ENCODE data around the gene SNRPD3. TPM values are rescaled to one million over a fixed set of nuclear protein-coding genes. Genes with fewer than 3 reads are reported as not detected.

Gene SNRPD3
- total RNA-seq, 1 donor from 2014 or later: 124 TPM

- no peak for TF ChIP-seq CTCF (IDR thresholded peaks at IDR 0.05; ENCODE audit: unreplicated experiment)
- no peaks in the 10 kb centered on the region for H3K27me3 Mint-ChIP-seq
- DNase-seq (ENCODE audit: low spot score, unreplicated experiment): no peak
- H3K4me1 Mint-ChIP-seq (ENCODE audit: low read depth): peaks cover 5% of the 10 kb centered on the region
- no peak overlapping the region for H3K27ac Mint-ChIP-seq
- no peaks in the 10 kb centered on the region for H3K36me3 Mint-ChIP-seq (ENCODE audit: insufficient read depth)
- no peaks in the 10 kb centered on the region for H3K9me3 Mint-ChIP-seq (ENCODE audit: low read depth)
- no peak overlapping the region for H3K4me3 Mint-ChIP-seq (ENCODE audit: low read depth)
These were observed 27.7 kb downstream of the SNRPD3 start for GRCh38 chr22:24583221-24584165.

- Mint-ChIP-seq H3K27me3 (no peaks in the 10 kb centered on the region), H3K36me3 (ENCODE audit: insufficient read depth) (no peaks in the 10 kb centered on the region), H3K4me1 (ENCODE audit: low read depth) (no peaks in the 10 kb centered on the region), H3K4me3 (ENCODE audit: low read depth) (no peak overlapping the region), H3K27ac (no peak overlapping the region), H3K9me3 (ENCODE audit: low read depth) (no peaks in the 10 kb centered on the region)
- DNase-seq (ENCODE audit: low spot score, unreplicated experiment): no peak
- TF ChIP-seq CTCF (IDR thresholded peaks at IDR 0.05; ENCODE audit: unreplicated experiment): no peak
These were observed 28.5 kb downstream of the SNRPD3 start for GRCh38 chr22:24584166-24584790.

GRCh38 chr22:24584871-24585411 is 29.1 kb downstream of the SNRPD3 start:
- Mint-ChIP-seq H3K27ac (no peak overlapping the region), H3K4me1 (ENCODE audit: low read depth) (no peaks in the 10 kb centered on the region), H3K9me3 (ENCODE audit: low read depth) (no peaks in the 10 kb centered on the region), H3K27me3 (no peaks in the 10 kb centered on the region), H3K4me3 (ENCODE audit: low read depth) (no peak overlapping the region), H3K36me3 (ENCODE audit: insufficient read depth) (no peaks in the 10 kb centered on the region)
- no peak for TF ChIP-seq CTCF (IDR thresholded peaks at IDR 0.05; ENCODE audit: unreplicated experiment)
- DNase-seq (ENCODE audit: low spot score, unreplicated experiment): no peak

- Mint-ChIP-seq H3K27me3 (no peaks in the 10 kb centered on the region), H3K36me3 (ENCODE audit: insufficient read depth) (no peaks in the 10 kb centered on the region), H3K4me1 (ENCODE audit: low read depth) (no peaks in the 10 kb centered on the region), H3K27ac (no peak overlapping the region), H3K9me3 (ENCODE audit: low read depth) (no peaks in the 10 kb centered on the region), H3K4me3 (ENCODE audit: low read depth) (no peak overlapping the region)
- no peak for TF ChIP-seq CTCF (IDR thresholded peaks at IDR 0.05; ENCODE audit: unreplicated experiment)
- no peak for DNase-seq (ENCODE audit: low spot score, unreplicated experiment)
These were observed 29.7 kb downstream of the SNRPD3 start for GRCh38 chr22:24585461-24585860.

- TF ChIP-seq CTCF (IDR thresholded peaks at IDR 0.05; ENCODE audit: unreplicated experiment): no peak
- Mint-ChIP-seq H3K4me1 (ENCODE audit: low read depth) (no peaks in the 10 kb centered on the region), H3K27ac (no peak overlapping the region), H3K36me3 (ENCODE audit: insufficient read depth) (no peaks in the 10 kb centered on the region), H3K4me3 (ENCODE audit: low read depth) (no peak overlapping the region), H3K9me3 (ENCODE audit: low read depth) (no peaks in the 10 kb centered on the region), H3K27me3 (no peaks in the 10 kb centered on the region)
- no peak for DNase-seq (ENCODE audit: low spot score, unreplicated experiment)
These were observed 30.2 kb downstream of the SNRPD3 start for GRCh38 chr22:24585927-24586546.

All from progenitor cell of endocrine pancreas (in vitro differentiated cells).